Mammary epithelial cell (primary cell): Measurements from ENCODE around the gene AGAP1.

Source experiments
- EZH2 ChIP-seq: IDR thresholded peaks from 2 replicates; pipeline ENCODE4 v1.6.1; 2012; ENCODE audit warnings: low read length, inconsistent platforms, borderline replicate concordance
- TF ChIP-seq, protein P1 (sequence below), 2 donors: IDR thresholded peaks in 1 of 2; conservative IDR thresholded peaks in 1 of 2; 2 replicates each; pipeline ENCODE4 v1.5.1; 2011 to 2012; ENCODE audit warnings: inconsistent platforms in 2 of 2, low read length in 2 of 2, mild to moderate bottlenecking in 2 of 2, control low read depth in 1 of 2, low read depth in 1 of 2; ENCODE audit not compliant: insufficient read depth in 1 of 2; ENCODE audit errors: extremely low read depth in 1 of 2

DNA sequence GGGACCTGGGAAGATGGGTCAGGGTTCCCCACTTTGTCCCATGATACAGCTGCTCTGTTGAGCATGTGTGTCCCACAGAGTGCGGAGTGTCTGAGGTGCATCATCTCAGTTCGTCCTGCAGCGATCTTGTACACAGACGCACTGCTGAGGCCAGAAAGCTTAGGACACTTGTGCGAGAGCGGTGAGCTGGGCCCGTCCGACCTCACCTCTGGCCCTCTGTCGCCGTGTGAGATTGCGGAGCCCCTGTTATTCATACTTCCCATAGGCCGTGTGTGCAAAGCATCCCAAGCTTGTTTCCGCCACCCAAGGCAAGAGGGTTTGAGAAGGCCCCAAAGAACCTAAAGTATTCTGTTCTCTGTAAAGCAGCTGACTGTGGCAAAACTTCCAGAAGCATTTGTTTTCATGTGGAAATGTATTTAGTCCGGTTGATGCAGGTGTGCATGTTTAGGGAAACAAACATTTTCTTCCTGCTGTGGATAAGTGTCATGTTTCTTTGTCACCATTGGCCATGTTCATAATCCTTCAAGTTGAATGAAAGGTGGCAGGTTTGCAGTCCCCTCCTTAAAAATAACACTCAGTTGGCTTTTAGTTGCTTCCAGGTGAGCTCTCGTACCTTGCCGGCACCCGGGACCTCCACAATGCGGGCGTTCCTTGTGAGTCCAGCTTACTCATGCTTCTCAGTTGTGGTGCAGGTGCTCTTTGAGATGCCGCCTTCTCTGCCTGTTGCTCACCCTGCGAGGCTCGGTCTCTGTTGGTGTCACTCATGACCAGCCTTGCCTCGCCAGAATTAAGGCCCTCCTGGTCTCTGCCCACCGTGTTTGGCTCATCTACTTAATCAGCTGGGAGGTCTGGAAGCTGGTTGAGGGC lies 5.3 kb downstream of the AGAP1 start:
- TF ChIP-seq, protein P1, sequence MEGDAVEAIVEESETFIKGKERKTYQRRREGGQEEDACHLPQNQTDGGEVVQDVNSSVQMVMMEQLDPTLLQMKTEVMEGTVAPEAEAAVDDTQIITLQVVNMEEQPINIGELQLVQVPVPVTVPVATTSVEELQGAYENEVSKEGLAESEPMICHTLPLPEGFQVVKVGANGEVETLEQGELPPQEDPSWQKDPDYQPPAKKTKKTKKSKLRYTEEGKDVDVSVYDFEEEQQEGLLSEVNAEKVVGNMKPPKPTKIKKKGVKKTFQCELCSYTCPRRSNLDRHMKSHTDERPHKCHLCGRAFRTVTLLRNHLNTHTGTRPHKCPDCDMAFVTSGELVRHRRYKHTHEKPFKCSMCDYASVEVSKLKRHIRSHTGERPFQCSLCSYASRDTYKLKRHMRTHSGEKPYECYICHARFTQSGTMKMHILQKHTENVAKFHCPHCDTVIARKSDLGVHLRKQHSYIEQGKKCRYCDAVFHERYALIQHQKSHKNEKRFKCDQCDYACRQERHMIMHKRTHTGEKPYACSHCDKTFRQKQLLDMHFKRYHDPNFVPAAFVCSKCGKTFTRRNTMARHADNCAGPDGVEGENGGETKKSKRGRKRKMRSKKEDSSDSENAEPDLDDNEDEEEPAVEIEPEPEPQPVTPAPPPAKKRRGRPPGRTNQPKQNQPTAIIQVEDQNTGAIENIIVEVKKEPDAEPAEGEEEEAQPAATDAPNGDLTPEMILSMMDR (conservative IDR thresholded peaks at IDR 0.05 in 1 of 2, IDR thresholded peaks at IDR 0.05 in 1 of 2; ENCODE audit: extremely low read depth in 1 of 2, insufficient read depth in 1 of 2, low read depth in 1 of 2, low read length in 2 of 2) = no peak
- TF ChIP-seq EZH2 = no peak
